Measurements from ENCODE around the gene CLEC4F. TPM values are rescaled to one million over a fixed set of nuclear protein-coding genes. Genes with fewer than 3 reads are reported as not detected.

The CLEC4F gene
- total and polyA plus RNA-seq, 2 donors (not counting 3 experiments of a cell fraction or from before 2014, with no cell fraction given), result not detected

- TF ChIP-seq MAX (IDR thresholded peaks at IDR 0.05; ENCODE audit: insufficient read depth, insufficient read length) (no peak), JUN (IDR thresholded peaks at IDR 0.05; ENCODE audit: borderline replicate concordance, insufficient read depth, insufficient read length, low read depth) (no peak), POLR2AphosphoS5 (IDR thresholded peaks at IDR 0.05; ENCODE audit: insufficient read depth, low read depth, low read length) (no peak)
Observed at GRCh38 chr2:70806013-70806412, 14.4 kb downstream of the CLEC4F start.

GRCh38 chr2:70801607-70802263 is 18.7 kb downstream of the CLEC4F start:
- FAIRE-seq (no peak), DNase-seq (ENCODE audit: low read depth, low spot score) (no peak)
- H3K9me1 ChIP-seq (replicated peaks; ENCODE audit: control insufficient read depth, extremely low read depth, insufficient read depth, low read length), result no peaks in the 10 kb centered on the region
- no peaks in the 10 kb centered on the region for H3K9me3 ChIP-seq (replicated peaks; ENCODE audit: control insufficient read depth, insufficient read depth, low read length)
- peaks cover 4 to 15% of the 10 kb centered on the region in 2 experiments for H3K27me3 ChIP-seq (ENCODE audit: control insufficient read depth in 2 of 2, insufficient read depth in 2 of 2, low read length in 2 of 2)
- POLR2A ChIA-PET, result no interaction called here
- H3K36me3 ChIP-seq (ENCODE audit: control insufficient read depth in 2 of 2, extremely low read depth in 1 of 2, insufficient read depth in 2 of 2, low read length in 2 of 2), result no peaks in the 10 kb centered on the region
- H2AFZ ChIP-seq (ENCODE audit: low read depth, low read length), result no peak overlapping the region
- H3K9ac ChIP-seq (replicated peaks; ENCODE audit: extremely low read depth, insufficient read depth, low read length), result no peak overlapping the region
- H3K4me3 ChIP-seq (replicated peaks in 1 of 3; ENCODE audit: insufficient read depth in 1 of 3, low read depth in 1 of 3, low read length in 3 of 3), result no peak overlapping the region
- no TSS peak for BruUV-seq (replicated peaks)
- H3K4me1 ChIP-seq (ENCODE audit: control insufficient read depth, extremely low read depth, insufficient read depth, low read length), result no peaks in the 10 kb centered on the region
- H3K27ac ChIP-seq (ENCODE audit: insufficient read depth, low read depth, low read length), result no peak overlapping the region
- H3K79me2 ChIP-seq (ENCODE audit: control insufficient read depth, insufficient read depth, low read length), result no peaks in the 10 kb centered on the region
- dilution Hi-C loops (cut with MboI; ENCODE audit: extremely low pct_ligation_motif_present, low sequenced_read_pairs), result no loop called here
- CTCF ChIA-PET, result interaction anchor here (1.1 kb wide), 1 partner anchor 9 kb away, joined by 4 read pairs; no protein-coding TSS in a partner anchor
- no peak overlapping the region for H3K4me2 ChIP-seq (ENCODE audit: insufficient read depth, low read length)
- no peaks in the 10 kb centered on the region for H4K20me1 ChIP-seq (replicated peaks; ENCODE audit: control insufficient read depth, extremely low read depth, insufficient read depth, low read length)
- intact Hi-C loops (cut with micrococcal nuclease), result no loop called here
- TF ChIP-seq POLR2AphosphoS5 (IDR thresholded peaks at IDR 0.05; ENCODE audit: insufficient read depth, low read depth, low read length) (no peak), POLR2A (IDR thresholded peaks at IDR 0.05; ENCODE audit: low read depth, low read length) (no peak), MYC (IDR thresholded peaks at IDR 0.05; ENCODE audit: low read depth, low read length) (no peak)

More at GRCh38 chr2:70806013-70806412, 14.4 kb downstream of the CLEC4F start:
- BruUV-seq (replicated peaks), result no TSS peak
- intact Hi-C loops (cut with micrococcal nuclease) (no loop called here), dilution Hi-C loops (cut with MboI; ENCODE audit: extremely low pct_ligation_motif_present, low sequenced_read_pairs) (no loop called here)
- DNase-seq (ENCODE audit: low read depth, low spot score), result no peak
- Histone ChIP-seq H3K4me3 (replicated peaks in 1 of 3; ENCODE audit: insufficient read depth in 1 of 3, low read depth in 1 of 3, low read length in 3 of 3) (no peak overlapping the region), H3K9me1 (replicated peaks; ENCODE audit: control insufficient read depth, extremely low read depth, insufficient read depth, low read length) (no peaks in the 10 kb centered on the region), H3K9me3 (replicated peaks; ENCODE audit: control insufficient read depth, insufficient read depth, low read length) (no peaks in the 10 kb centered on the region), H3K36me3 (ENCODE audit: control insufficient read depth in 2 of 2, extremely low read depth in 1 of 2, insufficient read depth in 2 of 2, low read length in 2 of 2) (no peaks in the 10 kb centered on the region), H3K4me1 (ENCODE audit: control insufficient read depth, extremely low read depth, insufficient read depth, low read length) (no peaks in the 10 kb centered on the region), H3K4me2 (ENCODE audit: insufficient read depth, low read length) (no peak overlapping the region), H3K79me2 (ENCODE audit: control insufficient read depth, insufficient read depth, low read length) (no peaks in the 10 kb centered on the region), H3K27me3 (ENCODE audit: control insufficient read depth in 2 of 2, insufficient read depth in 2 of 2, low read length in 2 of 2) (peaks cover 6 to 15% of the 10 kb centered on the region in 2 experiments), H3K27ac (ENCODE audit: insufficient read depth, low read depth, low read length) (no peak overlapping the region), H4K20me1 (replicated peaks; ENCODE audit: control insufficient read depth, extremely low read depth, insufficient read depth, low read length) (no peaks in the 10 kb centered on the region), H2AFZ (ENCODE audit: low read depth, low read length) (no peak overlapping the region), H3K9ac (replicated peaks; ENCODE audit: extremely low read depth, insufficient read depth, low read length) (no peak overlapping the region)
- FAIRE-seq, result no peak
- CTCF ChIA-PET, result no interaction called here
- POLR2A ChIA-PET, result no interaction called here
